ENCODE results near the gene INPP5F.
"Not testable (repeated sequence)": the region's sequence is repeated elsewhere in the genome, so short reads cannot be mapped to it uniquely, and the experiment has no call there.

INPP5F gene

DNA sequence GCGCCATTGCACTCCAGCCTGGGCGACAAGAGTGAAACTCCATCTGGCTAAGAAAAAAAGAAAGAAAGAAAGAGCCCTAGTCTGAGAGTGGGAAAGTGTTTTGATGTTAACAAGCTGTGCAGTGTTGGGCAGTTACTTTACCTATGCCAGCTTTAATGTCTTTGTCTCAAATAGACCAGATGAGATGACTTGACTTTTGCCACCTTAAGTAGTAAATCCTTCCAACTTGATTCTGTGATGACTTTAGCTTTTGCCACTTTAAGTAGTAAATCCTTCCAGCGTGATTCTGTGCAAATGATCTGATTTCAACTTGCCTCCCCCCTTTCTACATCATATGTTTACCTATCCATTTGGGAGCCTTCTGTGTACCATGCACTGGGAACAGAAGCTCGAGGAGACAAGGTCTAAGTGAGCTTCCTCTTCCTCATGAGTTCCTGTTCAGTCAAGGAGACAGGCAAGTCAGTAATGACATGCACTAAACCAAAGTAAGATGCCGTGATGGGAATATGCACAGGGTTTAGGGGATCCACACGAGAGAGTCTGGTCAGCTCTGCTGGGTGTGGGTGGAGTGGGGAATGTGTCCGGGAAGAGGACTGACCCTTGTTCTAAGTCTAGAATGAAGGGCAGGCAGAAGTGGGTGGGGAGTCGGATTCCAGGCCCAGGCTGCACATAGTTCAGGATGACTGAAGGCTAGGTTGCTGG lies 17.2 kb downstream of the INPP5F start:
- no peak for DNase-seq

DNA sequence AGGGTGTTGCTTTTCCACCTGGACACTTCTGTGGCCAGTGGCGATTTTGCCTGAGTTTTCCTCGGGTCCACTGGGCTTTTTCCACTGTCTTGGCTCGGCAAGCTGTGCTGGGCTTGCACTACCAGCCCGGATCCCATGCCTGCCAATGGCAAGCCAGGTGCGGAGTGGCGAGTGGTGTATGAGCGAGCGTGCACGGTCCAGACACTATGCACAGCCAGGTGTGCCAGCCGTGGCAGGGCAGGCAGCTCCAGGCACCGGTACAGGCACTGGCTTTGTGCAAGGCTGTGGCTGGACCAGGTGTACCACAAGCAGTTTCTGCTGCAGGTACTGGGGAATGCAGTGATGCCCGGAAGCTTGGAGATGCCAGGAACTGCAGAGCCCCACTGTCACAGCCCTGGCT lies 22.1 kb downstream of the INPP5F start:
- no peak for DNase-seq

DNA sequence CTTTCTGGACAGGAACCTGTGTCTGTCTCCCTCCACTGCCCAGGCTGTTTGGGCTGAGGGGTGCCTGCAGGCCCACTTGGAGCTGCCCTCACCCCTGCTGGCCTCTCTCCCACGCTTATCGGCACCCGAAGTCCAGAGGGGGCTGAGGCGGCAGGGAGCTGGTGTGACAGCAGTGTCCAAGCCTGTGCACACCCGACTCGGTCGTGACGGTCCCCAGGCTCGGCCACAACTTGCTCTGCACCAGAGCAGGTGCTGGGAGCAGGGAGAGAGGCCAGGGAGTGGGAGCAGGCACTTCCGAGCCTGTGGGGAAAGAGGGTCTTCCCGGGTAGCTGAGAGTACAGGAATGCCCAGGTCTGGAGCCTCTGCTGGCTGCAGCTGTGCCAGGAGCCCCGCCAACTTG lies 23.0 kb downstream of the INPP5F start:
- no peak for DNase-seq

DNA sequence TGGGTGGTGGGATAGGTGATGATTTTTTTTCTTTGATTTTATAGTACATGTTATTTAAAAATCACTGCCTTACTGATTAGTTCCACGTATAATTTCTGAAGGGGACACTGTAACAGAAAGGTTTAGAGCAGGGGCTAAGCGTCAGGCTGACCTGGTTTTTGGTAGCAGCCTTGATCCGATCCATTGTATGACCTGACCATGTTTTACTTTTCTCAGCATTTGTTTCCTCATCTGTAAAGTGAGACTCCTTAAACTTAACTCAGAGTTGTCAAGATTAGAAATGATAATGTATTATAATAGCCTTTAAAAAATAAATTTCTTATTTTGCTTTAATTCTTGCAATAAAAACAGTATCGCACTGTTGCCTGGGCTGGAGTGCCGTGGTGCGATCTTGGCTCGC lies 23.6 kb downstream of the INPP5F start:
- DNase-seq, result no peak

DNA sequence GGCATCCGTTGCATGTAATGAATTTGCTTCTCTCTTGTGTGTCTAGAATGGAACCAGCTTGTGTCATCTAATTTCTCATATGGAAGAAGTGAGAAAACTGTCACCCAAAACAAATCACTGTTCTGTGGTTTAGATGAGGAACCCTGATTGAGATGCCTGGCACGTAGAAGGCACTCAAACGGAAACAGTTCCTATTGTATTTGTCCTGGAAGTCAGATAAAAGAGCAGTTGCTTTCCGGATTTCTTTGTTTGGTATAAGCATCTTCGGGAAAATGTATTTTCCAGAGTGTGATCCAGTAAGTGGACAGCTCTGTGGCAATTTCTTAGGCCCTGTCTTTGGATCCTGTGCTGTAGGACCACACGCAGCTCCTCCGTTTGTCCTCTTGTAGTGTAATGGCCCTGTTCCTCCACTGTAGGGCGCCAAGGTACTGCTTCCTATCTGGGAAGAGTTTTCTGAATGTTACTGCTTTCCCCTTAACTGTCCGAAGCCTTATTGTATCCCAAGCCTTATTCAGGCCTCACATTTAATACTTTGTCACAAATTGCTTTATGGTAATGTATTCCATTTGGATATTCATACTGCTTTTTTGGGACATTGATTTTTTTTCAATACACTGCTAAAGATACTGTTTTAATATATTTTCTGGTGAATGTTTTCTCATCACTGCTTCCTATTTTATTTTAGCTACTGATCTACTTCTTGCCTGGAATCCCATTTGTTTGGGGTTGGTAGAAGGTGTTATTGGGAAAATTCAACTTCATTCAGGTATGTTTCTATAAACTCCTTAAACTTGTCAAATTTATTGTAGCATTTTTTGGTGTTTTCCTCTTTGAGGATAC lies 24.8 kb downstream of the INPP5F start:
- DNase-seq, result peak; percentile 72

DNA sequence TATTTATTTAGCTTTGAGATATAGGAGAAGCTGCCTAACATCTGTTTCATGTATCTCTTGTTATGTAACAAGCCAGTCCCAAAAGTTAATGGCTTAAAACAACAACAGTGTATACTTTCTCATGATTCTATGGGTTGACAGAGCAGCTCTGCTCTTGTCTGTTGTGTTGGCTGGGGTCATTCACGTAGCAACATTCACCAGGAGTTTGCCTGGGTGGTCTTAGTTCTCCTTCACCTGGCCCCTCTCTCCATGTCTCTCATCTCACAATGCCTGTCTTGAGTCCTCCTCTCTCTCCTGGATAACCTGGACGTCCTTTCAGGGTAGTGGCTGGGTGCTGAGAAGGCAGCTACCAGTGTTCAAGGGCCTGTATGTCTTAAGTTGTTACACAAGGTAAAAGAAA lies 27.5 kb downstream of the INPP5F start:
- DNase-seq, result no peak

DNA sequence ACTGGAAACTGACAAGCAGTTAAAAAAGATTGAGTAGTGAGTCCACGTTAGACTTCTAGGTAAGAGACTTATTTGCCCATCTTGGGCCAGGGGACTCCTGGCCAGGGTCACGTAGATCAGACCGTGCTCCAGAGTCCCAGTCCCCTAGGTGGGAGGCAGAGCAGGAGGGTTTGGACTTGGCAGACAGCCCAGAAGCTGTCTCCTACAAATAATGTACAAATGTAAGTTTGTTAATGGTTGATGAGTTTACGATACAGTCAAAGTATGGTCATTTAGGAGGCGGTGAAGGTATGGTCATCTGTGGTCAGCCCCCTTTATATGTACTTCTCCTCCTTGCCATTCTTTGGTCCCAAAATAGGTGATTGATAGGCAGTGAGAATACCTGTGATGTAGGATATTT lies 28.2 kb downstream of the INPP5F start:
- peak; percentile 33 for DNase-seq

DNA sequence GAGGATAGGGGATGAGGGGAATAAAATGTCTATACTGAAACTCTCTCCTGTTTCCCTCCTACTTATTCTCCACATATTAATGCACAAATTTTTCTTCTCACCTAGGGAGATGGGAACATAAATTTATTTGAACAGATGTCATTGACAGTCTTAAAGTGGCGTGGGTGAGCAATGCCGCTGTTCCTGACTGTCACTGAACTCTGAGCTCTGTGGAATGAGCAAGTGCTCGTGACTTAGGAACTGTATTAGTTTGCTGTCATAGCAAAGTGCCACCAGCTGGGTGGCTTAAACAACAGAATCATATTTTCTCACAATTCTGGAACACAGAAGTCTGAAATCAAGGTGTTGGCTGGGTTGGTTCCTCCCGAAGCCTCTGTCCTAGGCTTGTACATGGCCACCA lies 29.1 kb downstream of the INPP5F start:
- DNase-seq, result no peak

DNA sequence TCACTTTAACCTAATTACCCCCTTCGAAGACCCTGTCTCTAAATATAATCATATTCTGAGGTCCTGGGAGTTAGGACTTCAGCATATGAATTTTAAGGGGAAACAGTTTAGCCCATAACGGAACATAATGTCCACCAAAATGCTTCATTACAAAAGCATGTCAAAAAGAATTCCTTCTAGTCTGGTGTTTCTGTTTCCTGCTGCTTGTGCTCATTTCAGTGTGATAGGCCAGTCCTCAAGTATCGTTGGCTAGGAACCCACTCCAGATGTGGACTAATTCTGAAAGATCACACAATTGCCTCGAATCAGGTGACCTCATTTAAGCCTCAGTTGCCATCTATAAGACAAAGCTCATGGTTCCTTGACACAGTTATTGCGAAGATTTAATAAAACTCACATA lies 29.6 kb downstream of the INPP5F start:
- no peak for DNase-seq

DNA sequence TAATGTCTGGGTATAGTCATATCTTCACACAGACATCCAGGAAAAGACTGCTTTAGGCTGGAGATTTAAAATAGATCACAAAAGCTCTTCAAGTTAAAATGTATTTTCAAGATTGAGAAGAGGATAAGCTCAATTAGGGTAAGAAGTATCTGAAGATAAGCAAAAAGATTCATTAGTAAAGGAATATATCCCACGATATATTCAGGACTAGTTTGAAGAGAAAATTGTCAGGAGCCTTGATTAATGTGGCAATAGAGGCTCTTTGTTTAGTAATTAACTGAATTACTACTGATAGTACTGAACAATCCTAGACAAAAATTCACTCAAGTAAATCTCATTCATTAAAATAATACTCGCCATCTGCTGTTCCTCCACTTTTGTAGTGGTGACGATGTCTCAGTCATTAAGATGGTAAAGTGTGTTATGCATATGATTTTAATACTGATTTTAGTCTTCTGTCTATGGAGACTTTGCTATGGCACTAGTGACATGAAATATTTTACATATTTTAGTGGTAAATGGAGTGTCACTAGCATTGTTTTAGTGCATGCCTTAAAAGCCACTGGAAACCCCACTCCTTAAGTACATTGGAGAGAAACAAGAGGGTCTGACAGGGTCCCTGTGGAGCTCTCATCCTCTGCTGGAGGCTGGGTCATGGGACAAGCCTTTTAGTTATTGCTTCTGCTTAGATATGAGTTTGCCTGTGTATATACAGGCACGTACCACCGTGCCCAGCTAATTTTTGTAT lies 32.8 kb downstream of the INPP5F start:
- no peak for DNase-seq

DNA sequence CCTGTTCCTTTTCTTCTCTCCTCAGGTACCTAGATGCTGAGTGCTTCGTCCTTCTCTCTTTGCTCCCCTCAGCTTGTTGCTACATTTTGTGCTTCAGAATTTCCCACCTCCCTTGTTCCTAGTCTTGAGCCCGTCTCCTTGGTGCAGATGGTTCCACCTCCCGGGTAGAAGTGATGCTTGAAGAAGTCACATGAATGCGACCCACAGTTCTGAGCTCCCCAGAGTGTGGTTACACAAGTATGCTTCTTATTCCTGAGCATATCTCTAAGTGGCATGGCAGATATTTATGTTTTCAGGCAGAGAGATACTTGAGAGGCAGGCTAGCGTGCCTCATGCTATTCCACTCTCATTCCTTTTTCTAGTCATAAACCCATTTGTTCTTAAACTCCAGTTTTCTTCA lies 34.0 kb downstream of the INPP5F start:
- peak; percentile 46 for DNase-seq

DNA sequence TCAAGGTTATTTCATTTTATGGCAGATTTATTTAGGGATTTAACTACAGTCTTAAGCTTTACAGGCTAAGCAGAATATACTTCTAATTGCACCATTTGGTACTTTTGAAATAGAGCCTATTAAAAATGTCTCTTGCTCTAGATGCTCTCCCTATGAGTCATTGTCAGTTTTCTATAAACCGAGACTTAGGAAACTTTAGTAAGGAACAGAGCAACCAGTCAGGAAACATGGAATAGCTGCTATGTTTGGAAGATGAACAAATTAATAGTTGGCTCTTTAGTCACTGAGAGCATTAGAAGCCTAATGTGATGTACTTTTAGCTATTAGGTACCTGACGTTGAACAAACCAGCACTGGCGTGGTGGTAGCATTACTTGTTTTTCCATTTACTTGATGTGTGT lies 35.3 kb downstream of the INPP5F start:
- peak; percentile 49 for DNase-seq

DNA sequence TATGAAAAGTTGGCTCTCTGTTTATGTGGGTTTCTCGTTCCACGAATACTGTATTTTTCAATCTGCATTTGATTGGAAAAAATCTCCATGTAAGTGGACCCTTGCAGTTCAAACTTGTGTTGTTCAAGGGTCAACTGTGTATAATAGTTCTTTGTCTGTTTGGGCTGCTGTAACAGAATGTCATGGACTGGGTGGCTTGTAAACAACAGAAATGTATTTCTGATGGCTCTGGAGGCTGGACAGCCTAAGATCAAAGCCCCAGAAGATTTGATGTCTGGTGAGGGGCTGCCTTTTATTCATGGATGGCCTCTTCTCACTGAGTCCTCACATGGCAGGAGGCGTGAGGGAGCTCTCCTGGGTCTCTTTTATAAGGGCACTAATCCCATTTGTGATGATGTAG lies 36.2 kb downstream of the INPP5F start:
- no peak for DNase-seq

DNA sequence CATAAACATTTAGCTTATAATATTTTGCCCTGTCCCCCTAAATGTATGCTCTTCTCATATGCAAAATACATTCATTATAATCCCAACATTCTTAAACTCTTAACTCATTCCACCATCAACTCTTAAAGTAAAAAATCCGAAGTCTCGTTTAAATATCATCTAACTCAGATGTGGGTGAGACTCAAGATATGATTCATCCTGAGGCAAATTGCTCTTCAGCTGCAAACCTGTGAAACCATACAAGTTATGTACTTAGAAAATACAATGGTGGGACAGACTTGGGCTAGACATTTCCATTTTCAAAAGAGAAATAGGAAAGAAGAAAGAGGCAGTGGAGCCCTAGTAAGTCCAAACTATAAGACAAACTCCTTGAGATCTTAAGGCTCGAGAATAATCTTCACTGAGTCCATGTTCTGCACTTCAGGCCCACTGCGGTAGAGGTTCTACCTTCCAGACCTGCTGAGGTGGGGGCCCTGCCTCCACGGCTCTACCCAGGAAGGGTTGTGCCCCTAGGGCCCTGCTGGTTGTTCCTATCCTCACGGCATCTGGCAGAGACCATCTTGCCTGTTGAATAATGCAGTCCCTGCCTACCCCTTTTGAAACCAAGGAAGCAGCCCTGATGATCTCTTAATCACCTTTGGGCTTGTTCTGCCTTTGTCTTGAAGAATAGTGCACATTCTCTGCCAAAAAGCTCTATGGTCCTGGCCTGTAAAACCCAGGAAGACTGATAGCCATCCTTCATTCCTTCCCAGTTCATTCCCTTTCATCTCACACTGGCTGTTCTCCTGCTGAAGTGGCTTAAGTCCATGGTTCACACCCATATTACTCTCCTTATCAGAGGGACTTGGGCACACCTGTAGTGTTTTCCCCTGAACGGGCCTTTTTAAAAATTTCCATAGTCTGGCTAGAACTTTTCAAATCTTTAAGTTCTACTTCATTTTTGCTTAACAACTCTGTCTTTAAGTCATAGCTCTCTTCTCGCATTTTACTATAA lies 37.3 kb downstream of the INPP5F start:
- DNase-seq, result no peak

DNA sequence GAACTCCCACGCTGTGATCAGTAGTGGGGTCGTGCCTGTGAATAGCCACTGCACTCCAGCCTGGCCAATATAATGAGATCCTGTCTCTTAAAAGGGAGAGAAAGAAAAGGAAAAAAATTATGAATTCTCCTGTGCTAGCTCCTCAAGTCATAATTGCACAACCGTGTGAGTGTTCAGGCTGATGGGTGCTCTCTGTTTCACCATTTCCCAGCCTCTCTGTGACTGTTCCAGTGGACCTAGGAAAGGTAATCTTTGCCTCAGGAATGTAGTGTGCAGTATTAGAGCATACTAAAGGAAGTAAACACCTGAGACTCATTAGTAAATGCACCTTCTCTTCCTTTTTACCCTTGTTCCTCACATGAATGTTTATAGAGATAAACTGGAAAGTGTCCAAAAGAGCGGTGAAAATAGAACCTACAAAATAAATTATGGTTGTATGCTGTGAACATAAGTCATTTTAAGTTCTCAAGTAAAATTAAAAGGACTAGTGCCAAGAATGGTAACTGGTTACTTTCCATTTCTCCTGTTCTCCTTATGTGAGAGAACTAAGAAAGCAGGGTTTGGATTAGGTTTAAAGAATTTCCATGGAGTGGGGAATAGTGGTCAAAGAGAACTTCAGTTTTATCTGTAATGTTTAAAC lies 42.7 kb downstream of the INPP5F start:
- no peak for DNase-seq

DNA sequence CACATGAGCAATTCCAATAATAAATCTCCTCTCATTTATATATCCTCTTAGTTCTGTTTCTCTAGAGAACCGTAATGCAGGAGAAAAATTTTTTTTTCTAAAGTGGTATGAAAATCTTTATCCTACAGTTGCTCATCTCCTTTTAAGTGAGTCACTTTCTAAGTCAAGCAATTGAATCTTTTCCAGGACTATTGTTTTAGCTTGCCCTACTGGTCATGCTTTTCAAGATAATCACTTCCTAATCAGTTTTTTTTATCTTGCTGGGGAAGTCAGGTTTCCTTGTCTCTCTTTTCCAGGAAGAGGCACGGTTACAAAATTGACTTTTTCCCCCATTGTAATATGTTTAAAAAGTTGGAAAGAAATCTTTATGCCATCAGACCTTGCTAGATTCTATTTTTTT lies 44.0 kb downstream of the INPP5F start:
- peak; percentile 13 for DNase-seq

DNA sequence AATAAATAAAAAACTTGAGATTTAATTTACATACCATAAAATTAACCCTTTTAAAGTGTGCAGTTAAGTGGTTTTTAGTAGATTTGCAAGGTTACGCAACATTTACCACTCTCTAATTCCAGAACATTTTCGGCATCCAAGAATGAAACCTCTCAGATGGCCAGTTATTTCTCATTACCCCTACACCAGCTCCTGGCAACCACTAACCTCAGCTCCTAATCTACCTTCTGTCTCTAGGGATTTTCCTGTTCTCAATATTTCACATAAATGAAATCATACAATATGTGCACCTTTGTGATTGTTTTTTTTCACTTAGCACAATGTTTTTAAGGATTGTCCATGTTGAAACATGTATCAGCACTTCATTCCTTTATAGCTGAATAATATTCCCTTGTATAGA lies 45.1 kb downstream of the INPP5F start:
- DNase-seq, result no peak

DNA sequence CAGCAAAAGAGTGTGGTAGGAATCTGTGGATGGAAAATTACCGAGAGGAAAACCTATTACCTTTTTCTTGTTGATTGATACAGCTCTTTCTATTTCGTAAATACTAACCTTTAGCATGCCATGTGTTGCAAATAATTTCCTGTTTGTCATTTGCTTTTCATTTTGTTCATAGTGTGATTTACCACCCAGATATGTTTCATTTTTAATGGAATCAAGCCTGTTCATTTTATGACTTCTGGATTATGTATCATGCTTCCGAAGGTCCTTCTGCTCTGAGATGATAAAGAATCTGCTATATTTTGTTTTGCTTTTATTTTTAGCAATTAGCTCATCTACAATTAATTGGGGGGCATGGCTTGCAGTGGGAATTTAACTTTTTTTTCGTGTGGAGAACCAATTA lies 46.5 kb downstream of the INPP5F start:
- DNase-seq, result no peak

DNA sequence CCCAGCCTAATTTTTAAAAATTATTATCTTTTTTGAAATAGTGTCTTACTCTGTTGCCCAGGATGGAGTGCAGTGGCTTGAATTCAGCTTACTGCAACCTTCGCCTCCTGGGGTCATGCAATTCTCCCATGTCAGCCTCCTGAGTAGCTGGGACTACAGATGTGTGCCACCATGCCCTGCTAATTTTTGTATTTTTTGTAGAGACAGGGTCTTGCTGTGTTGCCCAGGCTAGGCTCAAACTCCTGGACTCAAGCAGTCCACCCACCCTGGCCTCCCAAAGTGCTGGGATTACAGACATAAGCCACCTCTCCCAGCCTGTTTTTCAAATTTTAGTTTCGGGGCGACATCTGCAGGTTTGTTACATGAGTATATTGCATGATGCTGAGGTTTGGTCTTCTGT lies 47.2 kb downstream of the INPP5F start:
- DNase-seq, result not testable (repeated sequence)

DNA sequence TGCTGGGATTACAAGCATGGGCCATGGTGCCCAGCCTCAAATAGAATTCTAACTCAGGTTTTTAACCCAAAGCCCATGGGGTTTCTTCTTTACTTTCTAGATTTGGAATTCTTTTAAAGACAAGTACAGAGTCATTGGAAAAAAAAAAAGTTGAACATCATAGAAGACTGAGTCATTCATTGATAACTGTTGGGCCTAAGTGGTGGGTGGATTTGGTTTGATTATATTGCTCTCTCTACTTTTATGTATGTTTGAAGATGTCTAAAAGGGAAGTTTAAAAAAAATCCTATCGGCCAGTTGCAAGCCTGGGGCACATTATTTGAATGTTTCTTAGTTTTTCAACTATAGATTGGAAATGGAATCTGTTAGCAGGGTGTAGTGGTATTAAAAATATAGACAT lies 49.7 kb downstream of the INPP5F start:
- no peak for DNase-seq

DNA sequence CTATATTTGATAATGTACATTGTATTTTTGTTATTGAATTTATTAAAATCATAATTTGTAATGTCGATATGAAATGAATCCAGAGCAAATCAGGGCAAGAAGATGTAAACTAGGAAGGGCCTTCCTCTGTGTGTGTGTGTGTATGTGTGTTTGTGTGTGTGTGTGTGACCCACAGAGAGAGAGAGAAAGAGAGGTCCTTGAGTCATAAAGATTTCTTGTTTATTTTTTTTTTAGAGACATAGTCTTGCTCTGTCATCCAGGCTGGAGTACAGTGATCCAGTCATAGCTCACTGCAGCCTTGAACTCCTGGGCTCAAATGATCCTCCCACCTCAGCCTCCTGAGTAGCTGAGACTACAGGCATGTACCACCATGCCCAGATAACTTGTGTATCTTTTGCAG lies 50.7 kb downstream of the INPP5F start:
- DNase-seq, result peak; percentile 10

DNA sequence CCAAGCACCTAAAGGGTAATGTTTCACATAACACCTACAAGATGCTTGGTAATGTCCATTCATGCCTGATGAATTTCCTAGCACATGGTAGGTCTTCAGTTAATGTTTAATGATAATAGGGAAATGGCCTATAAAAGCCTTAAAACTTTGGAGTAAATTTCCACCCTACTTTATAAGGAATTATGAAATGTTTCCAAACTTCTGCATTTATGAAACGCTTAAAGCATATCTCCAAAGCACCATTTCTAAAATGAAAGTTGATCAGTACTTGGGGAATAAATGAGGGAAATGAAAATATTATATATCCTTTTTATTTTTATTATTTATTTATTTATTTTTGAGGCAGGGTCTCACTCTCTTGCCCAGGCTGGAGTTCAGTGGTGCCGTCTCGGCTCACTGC lies 51.8 kb downstream of the INPP5F start:
- no peak for DNase-seq
